ENCODE measurements around the gene SPAG4. TPM values are rescaled to one million over a fixed set of nuclear protein-coding genes. Genes with fewer than 3 reads are reported as not detected.

The SPAG4 gene
- polyA plus RNA-seq, 1 donor (not counting 4 experiments of a cell fraction or from before 2014, with no cell fraction given): 0.93 TPM

GRCh38 chr20:35601990-35602389 lies 13.6 kb upstream of the SPAG4 start:
- Histone ChIP-seq H3K4me1 (ENCODE audit: control insufficient read depth, extremely low read depth, insufficient read depth, low read length) (peaks cover 7% of the 10 kb centered on the region), H3K27me3 (ENCODE audit: control insufficient read depth, extremely low read depth, insufficient read depth, low read length) (peaks cover 46% of the 10 kb centered on the region), H3K27ac (ENCODE audit: control insufficient read depth, insufficient read depth, low read length) (no peak overlapping the region), H3K79me2 (ENCODE audit: control insufficient read depth, insufficient read depth, low read length) (no peaks in the 10 kb centered on the region), H3K4me2 (ENCODE audit: control insufficient read depth, extremely low read depth, insufficient read depth, low read depth, low read length) (peak overlapping the region; percentile 87), H3K4me3 (ENCODE audit: control insufficient read depth in 2 of 3, extremely low read depth in 1 of 3, insufficient read depth in 2 of 3, low read depth in 1 of 3, low read length in 3 of 3) (peak overlapping the region in 1 of 3 experiments; percentile 42), H3K9me3 (ENCODE audit: control insufficient read depth, low read depth, low read length) (no peaks in the 10 kb centered on the region), H3K36me3 (ENCODE audit: control insufficient read depth in 2 of 2, extremely low read depth in 1 of 2, insufficient read depth in 2 of 2, low read length in 2 of 2) (no peaks in the 10 kb centered on the region), H3K9ac (ENCODE audit: control insufficient read depth, extremely low read depth, insufficient read depth, low read length) (peak overlapping the region; percentile 41), H4K20me1 (ENCODE audit: control insufficient read depth, extremely low read depth, insufficient read depth, low read length) (no peaks in the 10 kb centered on the region), H3K9me1 (ENCODE audit: control insufficient read depth, extremely low read depth, insufficient read depth, low read length) (no peaks in the 10 kb centered on the region), H2AFZ (ENCODE audit: control insufficient read depth, low read length) (peak overlapping the region; percentile 80)
- TF ChIP-seq, protein P1, sequence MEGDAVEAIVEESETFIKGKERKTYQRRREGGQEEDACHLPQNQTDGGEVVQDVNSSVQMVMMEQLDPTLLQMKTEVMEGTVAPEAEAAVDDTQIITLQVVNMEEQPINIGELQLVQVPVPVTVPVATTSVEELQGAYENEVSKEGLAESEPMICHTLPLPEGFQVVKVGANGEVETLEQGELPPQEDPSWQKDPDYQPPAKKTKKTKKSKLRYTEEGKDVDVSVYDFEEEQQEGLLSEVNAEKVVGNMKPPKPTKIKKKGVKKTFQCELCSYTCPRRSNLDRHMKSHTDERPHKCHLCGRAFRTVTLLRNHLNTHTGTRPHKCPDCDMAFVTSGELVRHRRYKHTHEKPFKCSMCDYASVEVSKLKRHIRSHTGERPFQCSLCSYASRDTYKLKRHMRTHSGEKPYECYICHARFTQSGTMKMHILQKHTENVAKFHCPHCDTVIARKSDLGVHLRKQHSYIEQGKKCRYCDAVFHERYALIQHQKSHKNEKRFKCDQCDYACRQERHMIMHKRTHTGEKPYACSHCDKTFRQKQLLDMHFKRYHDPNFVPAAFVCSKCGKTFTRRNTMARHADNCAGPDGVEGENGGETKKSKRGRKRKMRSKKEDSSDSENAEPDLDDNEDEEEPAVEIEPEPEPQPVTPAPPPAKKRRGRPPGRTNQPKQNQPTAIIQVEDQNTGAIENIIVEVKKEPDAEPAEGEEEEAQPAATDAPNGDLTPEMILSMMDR (optimal IDR thresholded peaks at IDR 0.05 in 1 of 3, IDR thresholded peaks at IDR 0.05 in 1 of 3, conservative IDR thresholded peaks at IDR 0.05 in 1 of 3; ENCODE audit: extremely low read depth in 1 of 3, insufficient read depth in 2 of 3, low read length in 3 of 3): no peak
- no peak for TF ChIP-seq EZH2 (IDR thresholded peaks at IDR 0.05; ENCODE audit: low read length)
- FAIRE-seq (no peak), DNase-seq (ENCODE audit: low read depth, low spot score) (no peak)
- dilution Hi-C loops (cut with MboI; ENCODE audit: extremely low pct_ligation_motif_present, low sequenced_read_pairs): no loop called here

DNA sequence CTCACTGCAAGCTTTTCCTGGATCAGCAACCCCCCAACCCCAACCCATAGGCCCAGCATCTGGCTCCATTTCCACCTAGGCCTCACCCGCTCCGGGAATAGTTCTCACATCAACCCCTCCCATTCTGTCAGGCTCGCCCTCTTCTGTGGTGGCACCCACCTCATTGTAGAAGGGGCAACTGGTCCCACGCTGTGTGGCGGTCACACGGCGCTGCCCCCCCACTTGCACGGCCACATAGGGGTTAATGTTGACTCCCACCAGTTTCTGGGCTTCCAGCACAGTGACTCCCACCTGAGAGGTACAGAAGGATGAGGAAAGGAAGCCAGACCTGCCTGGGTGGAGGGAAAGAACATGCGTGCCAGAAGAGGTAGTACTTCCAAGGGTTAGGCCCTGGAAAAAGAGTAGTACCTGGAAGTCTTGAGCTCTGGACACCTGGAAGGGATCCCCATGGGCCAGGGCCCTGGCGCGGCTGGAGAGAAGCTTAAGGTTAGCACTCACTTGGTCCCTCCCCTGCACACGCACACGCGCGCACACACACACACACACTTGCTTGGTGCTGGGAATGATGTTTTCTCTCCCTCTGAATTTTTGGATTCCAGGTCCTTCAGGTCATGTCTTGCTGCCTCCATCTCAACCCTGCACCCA lies 12.7 kb upstream of the SPAG4 start:
- H3K27ac ChIP-seq (ENCODE audit: control insufficient read depth, insufficient read depth, low read length): no peak overlapping the region
- H3K79me2 ChIP-seq (ENCODE audit: control insufficient read depth, insufficient read depth, low read length): no peaks in the 10 kb centered on the region
- no peaks in the 10 kb centered on the region for H3K36me3 ChIP-seq (ENCODE audit: control insufficient read depth in 2 of 2, extremely low read depth in 1 of 2, insufficient read depth in 2 of 2, low read length in 2 of 2)
- DNase-seq (ENCODE audit: low read depth, low spot score) (no peak), FAIRE-seq (no peak)
- H2AFZ ChIP-seq (ENCODE audit: control insufficient read depth, low read length): no peak overlapping the region
- H3K4me3 ChIP-seq (ENCODE audit: control insufficient read depth in 2 of 3, extremely low read depth in 1 of 3, insufficient read depth in 2 of 3, low read depth in 1 of 3, low read length in 3 of 3): no peak overlapping the region
- TF ChIP-seq EZH2 (IDR thresholded peaks at IDR 0.05; ENCODE audit: low read length): no peak
- TF ChIP-seq, protein P1 (optimal IDR thresholded peaks at IDR 0.05 in 1 of 3, IDR thresholded peaks at IDR 0.05 in 1 of 3, conservative IDR thresholded peaks at IDR 0.05 in 1 of 3; ENCODE audit: extremely low read depth in 1 of 3, insufficient read depth in 2 of 3, low read length in 3 of 3): no peak
- no peak overlapping the region for H3K9ac ChIP-seq (ENCODE audit: control insufficient read depth, extremely low read depth, insufficient read depth, low read length)
- H3K4me2 ChIP-seq (ENCODE audit: control insufficient read depth, extremely low read depth, insufficient read depth, low read depth, low read length): no peak overlapping the region
- H3K9me3 ChIP-seq (ENCODE audit: control insufficient read depth, low read depth, low read length): no peaks in the 10 kb centered on the region
- H4K20me1 ChIP-seq (ENCODE audit: control insufficient read depth, extremely low read depth, insufficient read depth, low read length): no peaks in the 10 kb centered on the region
- no peaks in the 10 kb centered on the region for H3K9me1 ChIP-seq (ENCODE audit: control insufficient read depth, extremely low read depth, insufficient read depth, low read length)
- peaks cover 38% of the 10 kb centered on the region for H3K27me3 ChIP-seq (ENCODE audit: control insufficient read depth, extremely low read depth, insufficient read depth, low read length)
- peaks cover 14% of the 10 kb centered on the region for H3K4me1 ChIP-seq (ENCODE audit: control insufficient read depth, extremely low read depth, insufficient read depth, low read length)
- dilution Hi-C loops (cut with MboI; ENCODE audit: extremely low pct_ligation_motif_present, low sequenced_read_pairs): no loop called here
